HepG2 (cell line): ENCODE data around the gene MLN. TPM values are rescaled to one million over a fixed set of nuclear protein-coding genes. Genes with fewer than 3 reads are reported as not detected.
A peak's percentile ranks its signal among the peaks of the same experiment; 100 is the strongest.

Source experiments
- CBX1 ChIP-seq: IDR thresholded peaks from one replicate; pipeline ENCODE4 v1.6.1; 2016; ENCODE audit warnings: antibody characterized with exemption, low read depth
- CREM ChIP-seq, 2 experiments: sonication (generic) in 1 of 2; formaldehyde crosslinking in 1 of 2; IDR thresholded peaks; 2 replicates each; pipeline versions ENCODE4 v1.4.0 to v1.6.1; 2016 to 2020; ENCODE audit warnings: antibody characterized with exemption in 1 of 2, mild to moderate bottlenecking in 1 of 2, missing genetic modification reagents in 1 of 2
- IRX3 ChIP-seq: sonication (generic); formaldehyde crosslinking; IDR thresholded peaks from 2 replicates; pipeline ENCODE4 v1.8.1; 2023; ENCODE audit warnings: mild to moderate bottlenecking, low read depth, missing genetic modification reagents, borderline replicate concordance
- KMT2A ChIP-seq: sonication (generic); formaldehyde crosslinking; IDR thresholded peaks from 2 replicates; pipeline ENCODE4 v1.4.0; 2020; ENCODE audit warnings: missing genetic modification reagents
- MIER3 ChIP-seq: IDR thresholded peaks from 2 replicates; pipeline ENCODE4 v1.6.1; 2016; ENCODE audit warnings: missing compliant biosample characterization, borderline replicate concordance
- SOX6 ChIP-seq, 2 experiments: fragments of 450-650 bp in 1 of 2; sonication (generic) in 1 of 2; formaldehyde crosslinking in 1 of 2; IDR thresholded peaks; 2 replicates each; pipeline versions ENCODE4 v1.4.0 to v1.6.1; 2017 to 2020; ENCODE audit warnings: antibody characterized with exemption in 1 of 2, mild to moderate bottlenecking in 1 of 2, missing genetic modification reagents in 1 of 2
- SPEN ChIP-seq: sonication (generic); formaldehyde crosslinking; IDR thresholded peaks from 2 replicates; pipeline ENCODE4 v1.5.1; 2020; ENCODE audit warnings: low read depth, mild to moderate bottlenecking, missing genetic modification reagents
- SSRP1 ChIP-seq: IDR thresholded peaks from 2 replicates; pipeline ENCODE4 v1.6.1; 2016; ENCODE audit warnings: control low read depth
- TBX2 ChIP-seq: sonication (generic); formaldehyde crosslinking; IDR thresholded peaks from 2 replicates; pipeline ENCODE4 v1.5.0; 2020; ENCODE audit warnings: missing genetic modification reagents, mild to moderate bottlenecking, borderline replicate concordance
- ZFP82 ChIP-seq: sonication (generic); formaldehyde crosslinking; IDR thresholded peaks from 2 replicates; pipeline ENCODE4 v1.5.1; 2020; ENCODE audit warnings: mild to moderate bottlenecking, missing genetic modification reagents, borderline replicate concordance
- ZNF138 ChIP-seq: sonication (generic); formaldehyde crosslinking; IDR thresholded peaks from 2 replicates; pipeline ENCODE4 v1.5.0; 2020; ENCODE audit warnings: mild to moderate bottlenecking, low read depth, missing genetic modification reagents
- ZNF749 ChIP-seq: sonication (generic); formaldehyde crosslinking; IDR thresholded peaks from 2 replicates; pipeline ENCODE4 v1.8.0; 2022; ENCODE audit warnings: mild to moderate bottlenecking, missing genetic modification reagents, moderate library complexity, borderline replicate concordance
- ZNF761 ChIP-seq: sonication (generic); formaldehyde crosslinking; conservative IDR thresholded peaks from 2 replicates; pipeline ENCODE4 v1.4.0; 2020; ENCODE audit warnings: mild to moderate bottlenecking, missing genetic modification reagents
- polyA plus RNA-seq, 8 experiments: library from polyadenylated mRNA; depleted of rRNA in 3 of 8; stranded (reverse) in 7 of 8; unstranded in 1 of 8; fragments of >200 nt; fragmentation: Illumina TruSeq in 4 of 8; extraction: Trizol in 4 of 8; gene quantifications; 2 replicates each; pipeline versions ENCODE4 v1.2.1 to v1.2.3, GENCODE V29; 2011 to 2016; ENCODE audit warnings: low read depth in 4 of 8, missing spikeins in 1 of 8, mixed read lengths in 1 of 8; ENCODE audit not compliant: insufficient read depth in 1 of 8
- total RNA-seq, 5 experiments: library from RNA; depleted of rRNA; stranded (reverse); fragments of >200 nt; fragmentation: Illumina TruSeq; extraction: Trizol; gene quantifications; 2 replicates each; pipeline ENCODE4 v1.2.3, GENCODE V29; 2016; ENCODE audit warnings: low read depth in 1 of 5
- TF ChIP-seq, protein P1 (sequence below): sonication (generic); formaldehyde crosslinking; IDR thresholded peaks from 2 replicates; pipeline ENCODE4 v1.4.0; 2020; ENCODE audit warnings: missing genetic modification reagents; ENCODE audit errors: not compliant biosample characterization
- TF ChIP-seq, protein P2 (sequence below): sonication (generic); formaldehyde crosslinking; IDR thresholded peaks from 2 replicates; pipeline ENCODE4 v1.9.0; 2021; ENCODE audit warnings: missing genetic modification reagents, borderline replicate concordance
- TF ChIP-seq, protein P3 (sequence below): sonication (generic); formaldehyde crosslinking; IDR thresholded peaks from 2 replicates; pipeline ENCODE4 v1.5.0; 2020; ENCODE audit warnings: mild to moderate bottlenecking, missing genetic modification reagents, borderline replicate concordance
- TF ChIP-seq, protein P4 (sequence below): sonication (generic); formaldehyde crosslinking; conservative IDR thresholded peaks from 2 replicates; pipeline ENCODE4 v1.8.1; 2023; ENCODE audit warnings: missing genetic modification reagents

The MLN gene
- total and polyA plus RNA-seq, 2 of the 13 experiments (the other 11 are each of a cell fraction or from before 2014, with no cell fraction given), result not detected

DNA sequence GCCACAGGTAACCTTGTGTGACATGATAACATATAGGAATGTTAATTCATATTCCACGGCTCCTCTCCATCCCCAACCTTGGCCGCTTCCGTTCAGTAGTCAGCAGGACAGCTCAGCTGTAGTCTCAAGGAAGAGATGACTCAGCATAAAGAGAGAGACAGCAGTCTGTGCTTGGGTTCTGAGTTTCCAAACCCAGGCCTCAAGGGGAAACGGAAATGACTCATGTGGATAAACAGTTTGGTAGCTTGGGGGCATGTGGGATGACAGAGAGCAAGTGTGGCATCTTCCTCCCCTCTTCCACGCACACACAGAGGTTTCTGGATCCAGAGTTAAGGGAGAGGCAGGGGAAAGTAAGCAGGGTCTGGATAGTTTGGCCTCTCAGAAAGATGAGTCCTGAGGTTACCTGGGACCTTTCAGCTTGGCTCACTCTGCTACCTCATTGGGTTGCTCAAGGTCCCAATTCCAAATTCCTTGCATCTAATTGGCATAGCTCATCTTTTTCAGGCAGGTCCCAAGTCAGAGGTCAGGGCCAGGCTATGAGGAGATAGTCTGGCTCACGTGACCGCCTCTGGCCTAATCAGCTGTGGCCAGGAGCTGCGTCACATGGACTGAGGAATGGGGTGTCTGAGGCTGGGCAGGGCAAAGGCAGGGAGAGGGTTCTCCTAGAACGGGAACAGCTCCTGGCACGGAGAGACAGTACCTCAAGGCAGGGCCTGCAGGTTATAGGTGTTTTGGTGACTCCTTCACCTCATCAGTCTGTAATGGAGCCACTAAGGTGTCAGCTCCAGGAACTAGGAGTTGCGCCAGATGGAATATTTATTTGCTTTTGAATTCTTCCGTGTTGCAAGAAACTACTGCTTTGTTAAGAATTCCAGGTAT lies 36.5 kb upstream of the MLN start (continued):
- TF ChIP-seq ZFP82 (no peak), ZNF749 (CRISPR knock-in tag) (no peak), ZNF761 (CRISPR knock-in tag) (0 out of 2 replicates have a peak, but pooled peaks have one; percentile 26), KMT2A (no peak), SSRP1 (CRISPR knock-in tag) (no peak; the same call in 1 of the 2 replicates), SOX6 (IDR thresholded peaks at IDR 0.05) (no peak), SOX6 (CRISPR knock-in tag; IDR thresholded peaks at IDR 0.05) (peak; percentile 73), MIER3 (CRISPR knock-in tag) (peak; percentile 77; the same call in 1 of the 2 replicates), CREM (IDR thresholded peaks at IDR 0.05) (peak; percentile 76), CREM (CRISPR knock-in tag; IDR thresholded peaks at IDR 0.05) (no peak), ZNF138 (CRISPR knock-in tag) (0 out of 2 replicates have a peak, but pooled peaks have one; percentile 59), IRX3 (CRISPR knock-in tag) (0 out of 2 replicates have a peak, but pooled peaks have one; percentile 51), CBX1 (no peak), TBX2 (CRISPR knock-in tag) (peak; percentile 59; the same call in 1 of the 2 replicates), SPEN (CRISPR knock-in tag) (peak; percentile 62)
- TF ChIP-seq, protein P1, sequence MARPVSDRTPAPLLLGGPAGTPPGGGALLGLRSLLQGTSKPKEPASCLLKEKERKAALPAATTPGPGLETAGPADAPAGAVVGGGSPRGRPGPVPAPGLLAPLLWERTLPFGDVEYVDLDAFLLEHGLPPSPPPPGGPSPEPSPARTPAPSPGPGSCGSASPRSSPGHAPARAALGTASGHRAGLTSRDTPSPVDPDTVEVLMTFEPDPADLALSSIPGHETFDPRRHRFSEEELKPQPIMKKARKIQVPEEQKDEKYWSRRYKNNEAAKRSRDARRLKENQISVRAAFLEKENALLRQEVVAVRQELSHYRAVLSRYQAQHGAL (CRISPR knock-in tag), result no peak
- TF ChIP-seq, protein P2, sequence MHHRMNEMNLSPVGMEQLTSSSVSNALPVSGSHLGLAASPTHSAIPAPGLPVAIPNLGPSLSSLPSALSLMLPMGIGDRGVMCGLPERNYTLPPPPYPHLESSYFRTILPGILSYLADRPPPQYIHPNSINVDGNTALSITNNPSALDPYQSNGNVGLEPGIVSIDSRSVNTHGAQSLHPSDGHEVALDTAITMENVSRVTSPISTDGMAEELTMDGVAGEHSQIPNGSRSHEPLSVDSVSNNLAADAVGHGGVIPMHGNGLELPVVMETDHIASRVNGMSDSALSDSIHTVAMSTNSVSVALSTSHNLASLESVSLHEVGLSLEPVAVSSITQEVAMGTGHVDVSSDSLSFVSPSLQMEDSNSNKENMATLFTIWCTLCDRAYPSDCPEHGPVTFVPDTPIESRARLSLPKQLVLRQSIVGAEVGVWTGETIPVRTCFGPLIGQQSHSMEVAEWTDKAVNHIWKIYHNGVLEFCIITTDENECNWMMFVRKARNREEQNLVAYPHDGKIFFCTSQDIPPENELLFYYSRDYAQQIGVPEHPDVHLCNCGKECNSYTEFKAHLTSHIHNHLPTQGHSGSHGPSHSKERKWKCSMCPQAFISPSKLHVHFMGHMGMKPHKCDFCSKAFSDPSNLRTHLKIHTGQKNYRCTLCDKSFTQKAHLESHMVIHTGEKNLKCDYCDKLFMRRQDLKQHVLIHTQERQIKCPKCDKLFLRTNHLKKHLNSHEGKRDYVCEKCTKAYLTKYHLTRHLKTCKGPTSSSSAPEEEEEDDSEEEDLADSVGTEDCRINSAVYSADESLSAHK (CRISPR knock-in tag), result no peak
- TF ChIP-seq, protein P3, sequence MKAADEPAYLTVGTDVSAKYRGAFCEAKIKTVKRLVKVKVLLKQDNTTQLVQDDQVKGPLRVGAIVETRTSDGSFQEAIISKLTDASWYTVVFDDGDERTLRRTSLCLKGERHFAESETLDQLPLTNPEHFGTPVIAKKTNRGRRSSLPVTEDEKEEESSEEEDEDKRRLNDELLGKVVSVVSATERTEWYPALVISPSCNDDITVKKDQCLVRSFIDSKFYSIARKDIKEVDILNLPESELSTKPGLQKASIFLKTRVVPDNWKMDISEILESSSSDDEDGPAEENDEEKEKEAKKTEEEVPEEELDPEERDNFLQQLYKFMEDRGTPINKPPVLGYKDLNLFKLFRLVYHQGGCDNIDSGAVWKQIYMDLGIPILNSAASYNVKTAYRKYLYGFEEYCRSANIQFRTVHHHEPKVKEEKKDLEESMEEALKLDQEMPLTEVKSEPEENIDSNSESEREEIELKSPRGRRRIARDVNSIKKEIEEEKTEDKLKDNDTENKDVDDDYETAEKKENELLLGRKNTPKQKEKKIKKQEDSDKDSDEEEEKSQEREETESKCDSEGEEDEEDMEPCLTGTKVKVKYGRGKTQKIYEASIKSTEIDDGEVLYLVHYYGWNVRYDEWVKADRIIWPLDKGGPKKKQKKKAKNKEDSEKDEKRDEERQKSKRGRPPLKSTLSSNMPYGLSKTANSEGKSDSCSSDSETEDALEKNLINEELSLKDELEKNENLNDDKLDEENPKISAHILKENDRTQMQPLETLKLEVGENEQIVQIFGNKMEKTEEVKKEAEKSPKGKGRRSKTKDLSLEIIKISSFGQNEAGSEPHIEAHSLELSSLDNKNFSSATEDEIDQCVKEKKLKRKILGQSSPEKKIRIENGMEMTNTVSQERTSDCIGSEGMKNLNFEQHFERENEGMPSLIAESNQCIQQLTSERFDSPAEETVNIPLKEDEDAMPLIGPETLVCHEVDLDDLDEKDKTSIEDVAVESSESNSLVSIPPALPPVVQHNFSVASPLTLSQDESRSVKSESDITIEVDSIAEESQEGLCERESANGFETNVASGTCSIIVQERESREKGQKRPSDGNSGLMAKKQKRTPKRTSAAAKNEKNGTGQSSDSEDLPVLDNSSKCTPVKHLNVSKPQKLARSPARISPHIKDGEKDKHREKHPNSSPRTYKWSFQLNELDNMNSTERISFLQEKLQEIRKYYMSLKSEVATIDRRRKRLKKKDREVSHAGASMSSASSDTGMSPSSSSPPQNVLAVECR (CRISPR knock-in tag), result peak; percentile 41; the same call in 1 of the 2 replicates
- TF ChIP-seq, protein P4, sequence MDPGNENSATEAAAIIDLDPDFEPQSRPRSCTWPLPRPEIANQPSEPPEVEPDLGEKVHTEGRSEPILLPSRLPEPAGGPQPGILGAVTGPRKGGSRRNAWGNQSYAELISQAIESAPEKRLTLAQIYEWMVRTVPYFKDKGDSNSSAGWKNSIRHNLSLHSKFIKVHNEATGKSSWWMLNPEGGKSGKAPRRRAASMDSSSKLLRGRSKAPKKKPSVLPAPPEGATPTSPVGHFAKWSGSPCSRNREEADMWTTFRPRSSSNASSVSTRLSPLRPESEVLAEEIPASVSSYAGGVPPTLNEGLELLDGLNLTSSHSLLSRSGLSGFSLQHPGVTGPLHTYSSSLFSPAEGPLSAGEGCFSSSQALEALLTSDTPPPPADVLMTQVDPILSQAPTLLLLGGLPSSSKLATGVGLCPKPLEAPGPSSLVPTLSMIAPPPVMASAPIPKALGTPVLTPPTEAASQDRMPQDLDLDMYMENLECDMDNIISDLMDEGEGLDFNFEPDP (CRISPR knock-in tag), result no peak
